Metanephros (tissue), 2 donors: ENCODE measurements around the gene PIN1. TPM values are rescaled to one million over a fixed set of nuclear protein-coding genes. Genes with fewer than 3 reads are reported as not detected.

Experiments used
- small RNA-seq: library from RNA; depleted of rRNA; stranded (forward); fragments of <200 nt; gene quantifications from one replicate; pipeline ENCODE3, GENCODE V24; 2014; ENCODE audit warnings: low replicate concordance
- total RNA-seq: library from RNA; depleted of rRNA; stranded (reverse); fragments of >200 nt; gene quantifications from one replicate; pipeline ENCODE4 v1.2.3, GENCODE V29; 2014

Gene PIN1
- 70.5 TPM for total RNA-seq

GRCh38 chr19:9834726-9835506, at the start of gene PIN1:
Gene PIN1, plus strand, starts transcription at chr19:9835318. Its CDS starts 27 bp downstream, at chr19:9835345.

GRCh38 chr19:9818734-9819595, 16.2 kb upstream of the PIN1 start, which contains the start of gene FBXL12:
Gene FBXL12, minus strand, starts transcription at chr19:9819079. Its CDS starts 266 bp downstream, at chr19:9818813.

GRCh38 chr19:9827289-9828238, 7.6 kb upstream of the PIN1 start, which contains the start of gene UBL5:
Gene UBL5, plus strand, starts transcription at chr19:9827918. Its CDS starts 420 bp downstream, at chr19:9828338.

Small RNA genes lying within 50 kb of the gene (small RNA-seq; reads per million reads assigned to genes)
- not detected for gene RF00156

Other genes starting within 250 kb of the PIN1 start
- gene ZNF561, start 214.1 kb upstream of the PIN1 start, total RNA-seq = 42.0 TPM
- 35.2 TPM for gene ZNF562, start 160.2 kb upstream of the PIN1 start, total RNA-seq
- gene ZNF846, start 66.6 kb upstream of the PIN1 start, total RNA-seq = 34.4 TPM
- gene FBXL12, start 16.2 kb upstream of the PIN1 start, total RNA-seq = 29.4 TPM
- gene UBL5, start 7.4 kb upstream of the PIN1 start, total RNA-seq = 91.3 TPM
- 22.2 TPM for gene OLFM2, start 101.2 kb downstream of the PIN1 start, total RNA-seq
- 9.5 TPM for gene COL5A3, start 175.2 kb downstream of the PIN1 start, total RNA-seq
- gene RDH8, start 178.2 kb downstream of the PIN1 start, total RNA-seq = not detected